Measurements from ENCODE around the gene MND1. TPM values are rescaled to one million over a fixed set of nuclear protein-coding genes. Genes with fewer than 3 reads are reported as not detected.

Gene MND1
- total RNA-seq, 2 experiments from 2014 or later = 25.2 to 33.6 TPM

GRCh38 chr4:153362184-153362583 lies 17.7 kb downstream of the MND1 start:
- H3K36me3 Mint-ChIP-seq = peaks cover 71% of the 10 kb centered on the region
- no peak for DNase-seq
- H3K4me3 Mint-ChIP-seq = no peak overlapping the region
- H3K27me3 Mint-ChIP-seq = no peaks in the 10 kb centered on the region
- CTCF ChIA-PET = no interaction called here
- ATAC-seq = no peak
- H3K4me1 Mint-ChIP-seq = peaks cover 7% of the 10 kb centered on the region
- no peaks in the 10 kb centered on the region for H3K9me3 Mint-ChIP-seq (ENCODE audit: low read depth)
- H3K27ac Mint-ChIP-seq = no peak overlapping the region

GRCh38 chr4:153364061-153364460 lies 19.6 kb downstream of the MND1 start:
- CTCF ChIA-PET = interaction anchor here (1.6 to 1.7 kb wide), 2 partner anchors 20 to 279 kb away, joined by 4 to 5 read pairs; no protein-coding TSS in a partner anchor
- H3K9me3 Mint-ChIP-seq (ENCODE audit: low read depth) = peaks cover under 1% of the 10 kb centered on the region
- H3K4me3 Mint-ChIP-seq = no peak overlapping the region
- H3K27ac Mint-ChIP-seq = no peak overlapping the region
- DNase-seq = no peak
- ATAC-seq = no peak
- no peaks in the 10 kb centered on the region for H3K27me3 Mint-ChIP-seq
- H3K36me3 Mint-ChIP-seq = peaks cover 76% of the 10 kb centered on the region
- peaks cover 13% of the 10 kb centered on the region for H3K4me1 Mint-ChIP-seq

DNA sequence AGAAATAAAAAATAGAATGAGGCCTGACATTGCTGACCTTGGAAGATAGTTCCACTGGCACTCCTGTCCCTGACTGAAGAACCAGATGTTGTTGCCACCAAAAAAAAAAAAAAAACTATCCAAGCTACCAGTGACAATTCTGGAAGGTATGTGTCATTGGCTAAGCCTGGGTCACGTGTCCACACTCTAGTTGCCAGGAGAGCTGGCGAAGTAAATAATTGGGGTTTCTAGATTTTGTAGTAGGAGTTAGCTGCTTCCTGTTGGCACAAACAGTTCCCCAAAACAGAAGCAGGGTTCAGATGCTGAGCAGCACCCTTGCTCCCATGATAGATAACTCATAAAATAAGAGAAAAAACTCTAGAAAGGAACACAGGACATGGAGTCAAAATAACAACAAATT lies 20.5 kb downstream of the MND1 start:
- Mint-ChIP-seq H3K4me3 (no peak overlapping the region), H3K4me1 (peaks cover 13% of the 10 kb centered on the region), H3K9me3 (ENCODE audit: low read depth) (peaks cover 2% of the 10 kb centered on the region), H3K36me3 (peaks cover 77% of the 10 kb centered on the region), H3K27ac (no peak overlapping the region), H3K27me3 (no peaks in the 10 kb centered on the region)
- DNase-seq (no peak), ATAC-seq (no peak)
- CTCF ChIA-PET = interaction anchor here (0.7 to 1.7 kb wide), 2 partner anchors 19 to 21 kb away, joined by 3 to 4 read pairs; no protein-coding TSS in a partner anchor

DNA sequence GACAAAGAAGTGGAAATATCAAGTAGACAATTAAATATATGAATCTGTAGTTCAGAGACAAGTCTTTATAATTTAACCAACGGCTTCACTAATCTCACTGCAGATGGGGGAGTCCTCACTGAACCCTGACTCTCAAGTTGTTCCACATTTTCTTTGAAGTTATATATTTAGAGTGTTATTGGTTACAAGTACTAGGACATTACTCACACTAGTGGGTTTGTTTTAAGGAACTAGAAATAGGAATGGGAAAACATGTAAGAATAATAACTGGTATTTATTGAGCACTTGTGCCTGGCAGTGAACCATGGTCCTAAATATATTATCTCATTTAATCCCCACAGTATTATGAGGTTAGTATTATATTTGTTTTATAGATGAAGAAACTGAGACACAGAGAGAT lies 22.0 kb downstream of the MND1 start:
- Mint-ChIP-seq H3K27ac (no peak overlapping the region), H3K27me3 (no peaks in the 10 kb centered on the region), H3K36me3 (peaks cover 83% of the 10 kb centered on the region), H3K4me3 (no peak overlapping the region), H3K9me3 (ENCODE audit: low read depth) (peaks cover 2% of the 10 kb centered on the region), H3K4me1 (peaks cover 17% of the 10 kb centered on the region)
- CTCF ChIA-PET = no interaction called here
- DNase-seq (no peak), ATAC-seq (no peak)

DNA sequence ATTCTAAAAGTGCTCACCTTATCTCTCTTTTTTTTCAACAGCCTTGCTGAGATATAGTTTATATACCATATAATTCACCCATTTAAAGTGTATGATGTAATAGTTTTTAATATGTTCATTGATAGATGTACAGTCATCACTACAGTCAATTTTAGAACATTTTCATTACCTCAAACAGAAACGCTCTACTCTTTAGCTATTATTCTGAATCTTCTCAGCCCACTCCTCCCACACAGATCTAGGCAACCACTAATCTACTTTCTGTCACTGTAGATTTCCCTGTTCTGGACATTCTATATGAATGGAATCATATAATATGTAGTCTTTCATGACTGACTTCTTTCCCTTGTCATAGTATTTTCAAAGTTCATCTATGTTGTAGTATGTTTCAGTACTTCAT lies 22.6 kb downstream of the MND1 start:
- CTCF ChIA-PET = no interaction called here
- H3K4me1 Mint-ChIP-seq = peaks cover 21% of the 10 kb centered on the region
- H3K36me3 Mint-ChIP-seq = peaks cover 85% of the 10 kb centered on the region
- peaks cover 2% of the 10 kb centered on the region for H3K9me3 Mint-ChIP-seq (ENCODE audit: low read depth)
- no peak for ATAC-seq
- no peak for DNase-seq
- no peak overlapping the region for H3K27ac Mint-ChIP-seq
- no peaks in the 10 kb centered on the region for H3K27me3 Mint-ChIP-seq
- H3K4me3 Mint-ChIP-seq = no peak overlapping the region

DNA sequence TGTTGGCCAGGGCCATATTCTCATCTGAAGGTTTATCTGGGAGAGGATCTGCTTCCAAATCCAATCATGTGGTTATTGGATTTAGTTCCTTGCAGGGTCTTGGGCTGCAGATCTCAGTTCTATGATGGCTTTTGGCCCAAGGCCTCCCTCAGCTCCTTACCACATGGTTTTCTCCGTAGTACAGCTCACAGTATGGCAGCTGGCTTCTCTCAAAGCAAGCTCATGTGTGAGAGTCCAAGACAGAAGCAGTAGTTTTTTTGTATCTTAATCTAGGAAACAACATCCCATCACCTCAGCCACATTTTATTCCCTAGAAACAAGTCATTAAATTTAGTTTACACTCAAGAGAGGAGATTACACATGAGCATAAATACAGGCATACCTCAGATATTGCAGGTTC lies 24.5 kb downstream of the MND1 start:
- H3K27ac Mint-ChIP-seq = no peak overlapping the region
- peaks cover 85% of the 10 kb centered on the region for H3K36me3 Mint-ChIP-seq
- ATAC-seq = no peak
- no peak for DNase-seq
- H3K4me3 Mint-ChIP-seq = no peak overlapping the region
- peaks cover 2% of the 10 kb centered on the region for H3K9me3 Mint-ChIP-seq (ENCODE audit: low read depth)
- CTCF ChIA-PET = no interaction called here
- no peaks in the 10 kb centered on the region for H3K27me3 Mint-ChIP-seq
- H3K4me1 Mint-ChIP-seq = peaks cover 21% of the 10 kb centered on the region

DNA sequence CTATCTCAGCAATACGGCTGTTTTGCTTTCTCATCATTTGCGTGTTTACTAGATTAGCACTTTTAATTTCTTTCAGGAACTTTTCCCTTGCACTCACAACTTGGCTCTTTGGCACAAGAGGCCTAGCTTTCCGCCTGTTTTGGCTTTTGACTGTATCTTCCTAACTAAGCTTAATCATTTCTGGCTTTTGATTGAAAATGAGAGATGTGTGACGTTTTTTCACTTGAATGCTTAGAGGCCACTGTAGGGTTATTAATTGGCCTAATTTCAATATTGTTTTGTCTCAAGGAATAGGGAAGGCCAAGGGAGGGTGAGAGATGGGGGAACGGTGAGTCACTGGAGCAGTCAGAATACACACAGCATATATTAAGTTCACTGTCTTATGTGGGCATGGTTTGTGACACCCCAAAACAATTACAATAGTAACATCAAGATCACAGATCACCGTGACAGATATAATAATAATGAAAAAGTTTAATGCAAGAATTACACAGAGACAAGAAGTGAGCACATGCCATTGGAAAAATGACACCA lies 27.3 kb downstream of the MND1 start:
- no peak for ATAC-seq

DNA sequence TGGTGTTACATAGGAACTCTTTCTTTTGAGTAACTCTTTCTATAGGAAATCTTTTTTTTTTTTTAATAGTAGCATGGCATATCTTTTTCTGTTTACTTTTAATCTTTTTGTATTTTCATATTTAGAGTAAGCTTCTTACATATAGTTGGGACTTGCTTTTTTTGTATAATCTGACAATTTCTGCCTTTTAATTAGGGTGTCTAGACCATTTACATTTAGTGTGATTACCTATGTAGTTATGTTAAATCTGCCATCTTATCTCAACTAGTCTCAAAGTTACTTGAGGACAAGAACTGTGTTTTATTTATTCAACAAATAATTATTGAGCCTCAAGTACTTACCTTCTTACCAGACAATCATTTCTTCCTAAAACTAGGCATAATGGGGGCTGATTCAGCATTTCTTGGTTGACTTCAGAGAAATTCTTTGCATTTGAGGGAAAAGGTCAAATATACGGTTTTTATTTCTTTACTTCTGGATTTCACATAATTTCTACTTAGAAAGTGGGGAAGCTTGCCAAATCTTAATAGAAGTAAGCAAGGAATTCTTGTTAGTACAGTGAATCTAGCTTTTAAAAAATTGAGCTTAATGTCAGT lies 28.6 kb downstream of the MND1 start:
- no peaks in the 10 kb centered on the region for H3K27me3 Mint-ChIP-seq
- no peak overlapping the region for H3K27ac Mint-ChIP-seq
- no peak for DNase-seq
- H3K4me3 Mint-ChIP-seq = no peak overlapping the region
- peaks cover 63% of the 10 kb centered on the region for H3K36me3 Mint-ChIP-seq
- H3K4me1 Mint-ChIP-seq = peaks cover 9% of the 10 kb centered on the region
- peaks cover 2% of the 10 kb centered on the region for H3K9me3 Mint-ChIP-seq (ENCODE audit: low read depth)
- CTCF ChIA-PET = interaction anchor here (1.4 kb wide), 1 partner anchor 28 kb away, joined by 4 read pairs; no protein-coding TSS in a partner anchor
- ATAC-seq = no peak

More for the DNA sequence above, 27.3 kb downstream of the MND1 start:
- H3K27ac Mint-ChIP-seq = no peak overlapping the region
- peaks cover 21% of the 10 kb centered on the region for H3K4me1 Mint-ChIP-seq
- H3K36me3 Mint-ChIP-seq = peaks cover 75% of the 10 kb centered on the region
- no peak overlapping the region for H3K4me3 Mint-ChIP-seq
- no peak for DNase-seq
- no peaks in the 10 kb centered on the region for H3K27me3 Mint-ChIP-seq
- CTCF ChIA-PET = interaction anchor here (1.5 kb wide), 1 partner anchor 25 kb away, joined by 4 read pairs; no protein-coding TSS in a partner anchor
- H3K9me3 Mint-ChIP-seq (ENCODE audit: low read depth) = peaks cover 2% of the 10 kb centered on the region

DNA sequence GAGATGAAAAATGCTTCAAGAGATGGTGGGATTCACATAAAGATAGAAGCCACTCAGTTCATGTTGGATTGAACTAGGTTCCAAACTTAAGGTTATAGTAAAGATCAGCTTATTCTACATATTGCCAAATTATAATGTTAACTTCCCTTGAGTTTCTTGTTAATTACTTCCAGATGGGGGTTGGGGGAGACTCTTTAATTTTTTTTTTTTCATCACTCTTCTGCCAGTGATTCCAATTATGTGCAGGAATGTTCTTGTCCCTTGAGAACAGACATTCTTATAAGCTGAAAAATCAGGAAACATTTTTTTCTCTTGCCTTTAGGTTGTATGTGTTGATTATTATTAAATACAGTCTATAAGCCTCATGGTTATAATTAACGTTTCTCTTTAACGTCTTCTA lies 30.0 kb downstream of the MND1 start:
- H3K36me3 Mint-ChIP-seq = peaks cover 52% of the 10 kb centered on the region

DNA sequence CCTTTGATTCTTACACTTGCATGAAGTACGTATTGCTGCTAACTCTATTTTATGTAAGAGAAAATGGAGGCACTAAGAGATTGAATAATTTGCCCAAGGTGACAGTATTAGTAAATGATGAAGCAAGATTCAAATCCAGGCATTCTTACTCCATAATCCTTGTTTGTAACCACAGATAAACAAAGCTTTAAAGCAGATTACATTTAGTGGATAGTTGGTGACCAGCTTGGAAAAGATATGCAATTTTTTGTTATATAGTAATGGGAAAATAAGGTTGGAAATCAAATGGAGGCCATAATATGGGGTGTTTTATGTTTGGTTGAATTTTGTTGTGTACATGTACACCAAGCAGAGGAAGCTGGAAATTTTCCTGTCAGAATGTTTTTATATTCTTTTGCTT lies 30.8 kb downstream of the MND1 start:
- H3K4me1 Mint-ChIP-seq = peaks cover 12% of the 10 kb centered on the region
- no peak overlapping the region for H3K4me3 Mint-ChIP-seq
- H3K9me3 Mint-ChIP-seq (ENCODE audit: low read depth) = no peaks in the 10 kb centered on the region
- CTCF ChIA-PET = interaction anchor here (0.6 to 1.9 kb wide), 2 partner anchors 42 to 58 kb away, joined by 4 to 5 read pairs; no protein-coding TSS in a partner anchor
- H3K27me3 Mint-ChIP-seq = no peaks in the 10 kb centered on the region
- no peak for DNase-seq
- ATAC-seq = no peak
- no peak overlapping the region for H3K27ac Mint-ChIP-seq
- peaks cover 44% of the 10 kb centered on the region for H3K36me3 Mint-ChIP-seq

More for the DNA sequence above, 30.0 kb downstream of the MND1 start:
- Mint-ChIP-seq H3K4me3 (no peak overlapping the region), H3K27ac (no peak overlapping the region), H3K27me3 (no peaks in the 10 kb centered on the region), H3K4me1 (peaks cover 12% of the 10 kb centered on the region), H3K9me3 (ENCODE audit: low read depth) (no peaks in the 10 kb centered on the region)
- ATAC-seq (no peak), DNase-seq (no peak)
- CTCF ChIA-PET = interaction anchor here (1.1 to 1.9 kb wide), 3 partner anchors 27 to 92 kb away, joined by 3 to 5 read pairs (median 4); no protein-coding TSS in a partner anchor

DNA sequence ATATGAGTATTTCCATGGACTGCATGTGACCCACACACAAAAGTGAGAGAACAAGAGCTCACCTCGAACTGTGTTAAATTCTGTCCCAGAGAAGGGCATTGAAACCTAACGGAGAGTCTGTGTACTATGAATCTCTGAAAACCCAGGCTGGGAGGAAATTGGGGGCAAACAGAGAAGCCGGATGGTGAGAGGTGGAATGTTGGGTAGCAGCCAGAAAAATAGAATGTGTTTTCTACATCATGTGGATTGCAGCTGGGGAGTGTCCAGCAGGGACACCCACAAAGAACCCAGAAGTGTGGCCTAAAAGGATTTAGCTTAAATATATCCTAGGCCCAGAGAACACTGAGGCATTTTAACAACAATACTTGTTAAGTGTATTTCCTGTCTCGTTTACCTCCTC lies 38.6 kb downstream of the MND1 start:
- Mint-ChIP-seq H3K27me3 (no peaks in the 10 kb centered on the region), H3K36me3 (peaks cover 19% of the 10 kb centered on the region), H3K9me3 (ENCODE audit: low read depth) (no peaks in the 10 kb centered on the region), H3K27ac (no peak overlapping the region), H3K4me3 (no peak overlapping the region), H3K4me1 (peaks cover 3% of the 10 kb centered on the region)
- DNase-seq (no peak), ATAC-seq (no peak)
- CTCF ChIA-PET = no interaction called here

- H3K27ac Mint-ChIP-seq = no peak overlapping the region
- H3K36me3 Mint-ChIP-seq = peaks cover 17% of the 10 kb centered on the region
- H3K9me3 Mint-ChIP-seq (ENCODE audit: low read depth) = no peaks in the 10 kb centered on the region
- no peak for DNase-seq
- CTCF ChIA-PET = no interaction called here
- no peak for ATAC-seq
- no peaks in the 10 kb centered on the region for H3K4me1 Mint-ChIP-seq
- no peak overlapping the region for H3K4me3 Mint-ChIP-seq
- H3K27me3 Mint-ChIP-seq = no peaks in the 10 kb centered on the region
Measured at GRCh38 chr4:153384160-153384559, 39.7 kb downstream of the MND1 start.

DNA sequence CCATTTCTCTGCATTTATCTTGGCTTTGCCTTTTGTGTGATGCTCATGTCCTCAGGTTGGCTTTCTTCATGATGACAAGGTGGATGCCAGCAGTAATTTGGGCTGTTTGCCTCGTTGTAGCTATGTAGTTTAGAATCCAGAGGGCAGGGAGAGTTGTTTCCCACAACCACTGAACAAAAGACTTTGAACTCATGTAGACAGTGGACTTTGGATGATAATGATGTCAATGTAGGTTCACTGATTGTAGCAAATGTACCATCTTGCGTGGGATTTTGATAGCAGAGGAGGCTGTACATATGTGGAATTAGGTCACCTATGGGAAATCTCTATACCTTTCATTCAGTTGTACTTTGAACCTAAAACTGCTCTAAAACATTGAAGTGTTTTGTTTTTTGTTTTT lies 41.3 kb downstream of the MND1 start:
- CTCF ChIA-PET = no interaction called here
- ATAC-seq (no peak), DNase-seq (no peak)
- H3K27ac Mint-ChIP-seq = no peak overlapping the region
- H3K4me1 Mint-ChIP-seq = no peaks in the 10 kb centered on the region
- no peaks in the 10 kb centered on the region for H3K9me3 Mint-ChIP-seq (ENCODE audit: low read depth)
- no peak overlapping the region for H3K4me3 Mint-ChIP-seq
- no peaks in the 10 kb centered on the region for H3K27me3 Mint-ChIP-seq
- peaks cover 17% of the 10 kb centered on the region for H3K36me3 Mint-ChIP-seq

DNA sequence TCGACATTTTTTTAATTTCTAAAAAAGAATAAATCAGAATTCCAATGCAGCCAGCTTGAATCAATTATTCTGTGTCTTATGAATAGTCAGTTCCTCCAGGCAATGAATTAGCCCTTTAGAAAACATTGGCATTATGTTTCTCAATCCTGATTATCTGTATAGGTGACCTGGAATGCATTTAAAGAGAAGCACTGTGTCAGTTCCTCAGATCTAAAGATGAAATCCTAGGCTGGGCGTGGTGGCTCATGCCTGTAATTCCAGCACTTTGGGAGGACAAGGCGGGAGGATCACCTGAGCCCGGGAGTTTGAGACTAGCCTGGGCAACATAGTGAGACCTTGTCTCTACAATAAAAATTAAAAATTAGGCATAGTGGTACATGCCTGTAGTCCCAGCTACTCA lies 43.5 kb downstream of the MND1 start:
- Mint-ChIP-seq H3K27ac (no peak overlapping the region), H3K27me3 (no peaks in the 10 kb centered on the region), H3K4me3 (no peak overlapping the region), H3K4me1 (no peaks in the 10 kb centered on the region), H3K36me3 (peaks cover 19% of the 10 kb centered on the region), H3K9me3 (ENCODE audit: low read depth) (no peaks in the 10 kb centered on the region)
- CTCF ChIA-PET = no interaction called here
- no peak for ATAC-seq
- no peak for DNase-seq

Data from activated CD8-positive, alpha-beta memory T cell treated with anti-CD3 and anti-CD28 coated beads, Interleukin-2, amount 10 ng/mL, durations not matched to agents 7 days and 5 days (primary cell).